IMR-90 (cell line): Measurements from ENCODE around the gene AJAP1.

Experiments
- CTCF ChIP-seq: conservative IDR thresholded peaks from 2 replicates; pipeline ENCODE4 v1.5.1; 2012; ENCODE audit warnings: mild to moderate bottlenecking, low read depth, low read length, improper control_type of control experiment
- MXI1 ChIP-seq: IDR thresholded peaks from 2 replicates; pipeline ENCODE4 v1.6.1; 2012; ENCODE audit warnings: low read depth, mild to moderate bottlenecking, low read length, moderate library complexity, borderline replicate concordance
- NFE2L2 ChIP-seq: fragments of 150-350 bp; IDR thresholded peaks from 2 replicates; pipeline ENCODE4 v1.6.1; 2016; ENCODE audit warnings: low read depth, mild to moderate bottlenecking, low read length
- POLR2A ChIP-seq: IDR thresholded peaks from 2 replicates; pipeline ENCODE4 v1.6.1; 2012; ENCODE audit warnings: mild to moderate bottlenecking, low read depth, low read length
- RAD21 ChIP-seq: IDR thresholded peaks from 2 replicates; pipeline ENCODE4 v1.6.1; 2012; ENCODE audit warnings: low read length, improper control_type of control experiment
- USF2 ChIP-seq: fragments of 150-350 bp; IDR thresholded peaks from 2 replicates; pipeline ENCODE4 v1.6.1; 2017; ENCODE audit warnings: mild to moderate bottlenecking, antibody characterized with exemption, low read length, low read depth

- TF ChIP-seq MXI1 (no peak), CTCF (no peak), RAD21 (no peak), POLR2A (no peak), USF2 (no peak), NFE2L2 (no peak)
Measured at GRCh38 chr1:4708840-4709507, 54.6 kb downstream of the AJAP1 start.
